NCI-H1048 (cell line): ENCODE measurements around the gene KLHL3.
"Not testable (repeated sequence)": the region's sequence is repeated elsewhere in the genome, so short reads cannot be mapped to it uniquely, and the experiment has no call there.

ENCODE experiments used
- DNase-seq: peaks from one replicate; lab custom pipeline; 2025; lab: John Stamatoyannopoulos, UW

Gene KLHL3

GRCh38 chr5:137667341-137667740, 68.5 kb downstream of the KLHL3 start:
- DNase-seq, result no peak

- DNase-seq, result no peak
Observed at GRCh38 chr5:137666901-137667300, 69.0 kb downstream of the KLHL3 start.

GRCh38 chr5:137666461-137666850, 69.4 kb downstream of the KLHL3 start:
- DNase-seq, result no peak

GRCh38 chr5:137665678-137666460, 70.0 kb downstream of the KLHL3 start:
- DNase-seq, result no peak

GRCh38 chr5:137660349-137660817, 75.5 kb downstream of the KLHL3 start:
- DNase-seq, result peak; percentile 26

- no peak for DNase-seq
Observed at GRCh38 chr5:137659209-137659608, 76.7 kb downstream of the KLHL3 start.

- no peak for DNase-seq
Observed at GRCh38 chr5:137658324-137658723, 77.6 kb downstream of the KLHL3 start.

- DNase-seq, result no peak
Observed at GRCh38 chr5:137657073-137657472, 78.8 kb downstream of the KLHL3 start.

GRCh38 chr5:137656558-137656957, 79.3 kb downstream of the KLHL3 start:
- DNase-seq, result no peak

GRCh38 chr5:137651022-137651421, 84.9 kb downstream of the KLHL3 start:
- DNase-seq, result no peak

GRCh38 chr5:137649228-137649935, 86.5 kb downstream of the KLHL3 start:
- DNase-seq, result no peak

- DNase-seq, result no peak
Observed at GRCh38 chr5:137648361-137648760, 87.5 kb downstream of the KLHL3 start.

- DNase-seq, result no peak
Observed at GRCh38 chr5:137647401-137647800, 88.5 kb downstream of the KLHL3 start.

- DNase-seq, result no peak
Observed at GRCh38 chr5:137646761-137647160, 89.1 kb downstream of the KLHL3 start.

- DNase-seq, result not testable (repeated sequence)
Observed at GRCh38 chr5:137643081-137643480, 92.8 kb downstream of the KLHL3 start.

- DNase-seq, result no peak
Observed at GRCh38 chr5:137642091-137642490, 93.8 kb downstream of the KLHL3 start.

GRCh38 chr5:137641148-137641547, 94.7 kb downstream of the KLHL3 start:
- DNase-seq, result no peak

- DNase-seq, result no peak
Observed at GRCh38 chr5:137639645-137640044, 96.2 kb downstream of the KLHL3 start.

- DNase-seq, result no peak
Observed at GRCh38 chr5:137638841-137639240, 97.0 kb downstream of the KLHL3 start.

GRCh38 chr5:137636830-137637714, 98.8 kb downstream of the KLHL3 start:
- DNase-seq, result no peak

GRCh38 chr5:137636099-137636498, 99.8 kb downstream of the KLHL3 start:
- DNase-seq, result no peak

- DNase-seq, result no peak
Observed at GRCh38 chr5:137635521-137635921, 100.4 kb downstream of the KLHL3 start.
